ENCODE data around the gene REG4. TPM values are rescaled to one million over a fixed set of nuclear protein-coding genes. Genes with fewer than 3 reads are reported as not detected.

REG4 gene
- total and polyA plus RNA-seq, 3 donors from 2014 or later, result 0.16 to 6.3 (median 1.9) TPM

- no peak overlapping the region for H3K4me3 ChIP-seq
- 74 to 88% methylated on average over 6 of the region's 6 CpGs for WGBS, 2 donors
- intact Hi-C loops (cut with DNase I; ENCODE audit: low total_unique reads), result no loop called here
- TF ChIP-seq POLR2A (IDR thresholded peaks at IDR 0.05), result no peak
- TF ChIP-seq CTCF (IDR thresholded peaks at IDR 0.05), result no peak
- no peaks in the 10 kb centered on the region for H3K9me3 ChIP-seq
- H3K36me3 ChIP-seq (ENCODE audit: low read depth, missing control alignments), result no peaks in the 10 kb centered on the region
- DNase-seq, result no peak
- H3K27me3 ChIP-seq, result no peaks in the 10 kb centered on the region
- H3K4me1 ChIP-seq, result no peaks in the 10 kb centered on the region
- no peak overlapping the region for H3K27ac ChIP-seq
Observed at GRCh38 chr1:119841306-119841705, 30.0 kb upstream of the REG4 start.

GRCh38 chr1:119840745-119841144, 29.5 kb upstream of the REG4 start:
- WGBS, 2 donors, result 46 to 59% methylated on average over 1 of the region's 1 CpG
- TF ChIP-seq CTCF (IDR thresholded peaks at IDR 0.05), result no peak
- TF ChIP-seq POLR2A (IDR thresholded peaks at IDR 0.05), result no peak
- Histone ChIP-seq H3K36me3 (ENCODE audit: low read depth, missing control alignments) (no peaks in the 10 kb centered on the region), H3K27ac (no peak overlapping the region), H3K27me3 (no peaks in the 10 kb centered on the region), H3K4me1 (no peaks in the 10 kb centered on the region), H3K4me3 (no peak overlapping the region), H3K9me3 (no peaks in the 10 kb centered on the region)
- no peak for DNase-seq
- intact Hi-C loops (cut with DNase I; ENCODE audit: low total_unique reads), result no loop called here

GRCh38 chr1:119838236-119838635, 27.0 kb upstream of the REG4 start:
- DNase-seq, result no peak
- H3K9me3 ChIP-seq, result no peaks in the 10 kb centered on the region
- no peaks in the 10 kb centered on the region for H3K4me1 ChIP-seq
- no peak overlapping the region for H3K4me3 ChIP-seq
- H3K27ac ChIP-seq, result no peak overlapping the region
- no peak for TF ChIP-seq CTCF (IDR thresholded peaks at IDR 0.05)
- TF ChIP-seq POLR2A (IDR thresholded peaks at IDR 0.05), result no peak
- intact Hi-C loops (cut with DNase I; ENCODE audit: low total_unique reads), result no loop called here
- 64 to 87% methylated on average over 3 of the region's 3 CpGs for WGBS, 2 donors
- no peaks in the 10 kb centered on the region for H3K27me3 ChIP-seq
- no peaks in the 10 kb centered on the region for H3K36me3 ChIP-seq (ENCODE audit: low read depth, missing control alignments)

- no peak overlapping the region for H3K27ac ChIP-seq
- H3K36me3 ChIP-seq (ENCODE audit: low read depth, missing control alignments), result no peaks in the 10 kb centered on the region
- H3K4me1 ChIP-seq, result no peaks in the 10 kb centered on the region
- intact Hi-C loops (cut with DNase I; ENCODE audit: low total_unique reads), result no loop called here
- TF ChIP-seq POLR2A (IDR thresholded peaks at IDR 0.05) (no peak), CTCF (IDR thresholded peaks at IDR 0.05) (no peak)
- no peaks in the 10 kb centered on the region for H3K9me3 ChIP-seq
- DNase-seq, result no peak
- WGBS, 2 donors, result 74 to 81% methylated on average over 4 of the region's 4 CpGs
- no peaks in the 10 kb centered on the region for H3K27me3 ChIP-seq
- no peak overlapping the region for H3K4me3 ChIP-seq
Observed at GRCh38 chr1:119834990-119835389, 23.7 kb upstream of the REG4 start.

- no peaks in the 10 kb centered on the region for H3K9me3 ChIP-seq
- no peaks in the 10 kb centered on the region for H3K4me1 ChIP-seq
- H3K4me3 ChIP-seq, result no peak overlapping the region
- DNase-seq, result no peak
- no peak overlapping the region for H3K27ac ChIP-seq
- TF ChIP-seq POLR2A (IDR thresholded peaks at IDR 0.05) (no peak), CTCF (IDR thresholded peaks at IDR 0.05) (no peak)
- WGBS, 2 donors, result 81 to 83% methylated on average over 3 of the region's 3 CpGs
- H3K36me3 ChIP-seq (ENCODE audit: low read depth, missing control alignments), result no peaks in the 10 kb centered on the region
- intact Hi-C loops (cut with DNase I; ENCODE audit: low total_unique reads), result no loop called here
- no peaks in the 10 kb centered on the region for H3K27me3 ChIP-seq
Observed at GRCh38 chr1:119831027-119831426, 19.8 kb upstream of the REG4 start.
